DMS79 treated with DMSO at 0.1 percent for 48 hours (cell line): ENCODE data around the gene CACFD1.
"Not testable (repeated sequence)": the region's sequence is repeated elsewhere in the genome, so short reads cannot be mapped to it uniquely, and the experiment has no call there.

Source experiments
- DNase-seq: peaks from one replicate; lab custom pipeline; 2025; lab: John Stamatoyannopoulos, UW

The CACFD1 gene

GRCh38 chr9:133440874-133441273, 18.9 kb upstream of the CACFD1 start:
- no peak for DNase-seq

DNA sequence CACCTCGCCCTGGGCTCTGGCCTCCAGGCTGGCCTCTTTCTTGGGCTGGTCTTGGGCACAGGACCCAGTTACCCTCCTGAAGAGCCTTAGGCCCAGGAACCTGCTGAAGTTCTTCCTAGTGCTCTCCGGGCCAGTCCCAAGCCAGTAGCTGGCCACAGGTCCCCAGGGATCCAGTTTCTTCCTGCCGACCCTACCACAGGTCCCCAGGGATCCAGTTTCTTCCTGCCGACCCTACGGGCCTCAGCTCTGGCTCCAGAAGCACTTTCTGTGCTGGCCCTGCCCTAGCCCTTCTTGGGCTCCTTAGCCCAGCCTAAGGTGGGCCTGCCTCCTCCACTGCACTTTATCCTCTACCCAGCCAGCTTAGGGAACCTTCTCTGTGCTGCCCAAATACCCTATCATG, 18.2 kb upstream of the CACFD1 start:
- no peak for DNase-seq

DNA sequence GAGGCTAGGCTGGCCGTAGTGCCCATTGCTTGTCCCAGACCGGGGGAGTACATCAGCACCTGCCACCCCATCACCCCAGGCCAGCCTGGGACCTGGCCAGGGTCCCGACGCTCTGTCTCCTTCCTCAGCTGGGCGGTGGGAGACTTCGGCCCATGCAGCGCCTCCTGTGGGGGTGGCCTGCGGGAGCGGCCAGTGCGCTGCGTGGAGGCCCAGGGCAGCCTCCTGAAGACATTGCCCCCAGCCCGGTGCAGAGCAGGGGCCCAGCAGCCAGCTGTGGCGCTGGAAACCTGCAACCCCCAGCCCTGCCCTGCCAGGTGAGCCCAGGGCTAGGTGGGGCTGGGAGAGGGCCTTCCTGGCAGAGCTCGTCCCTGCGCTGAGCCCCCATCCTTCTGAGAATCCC, 16.5 kb upstream of the CACFD1 start:
- DNase-seq: no peak

- DNase-seq: peak; percentile 59
Measured at GRCh38 chr9:133443982-133444381, 15.8 kb upstream of the CACFD1 start.

DNA sequence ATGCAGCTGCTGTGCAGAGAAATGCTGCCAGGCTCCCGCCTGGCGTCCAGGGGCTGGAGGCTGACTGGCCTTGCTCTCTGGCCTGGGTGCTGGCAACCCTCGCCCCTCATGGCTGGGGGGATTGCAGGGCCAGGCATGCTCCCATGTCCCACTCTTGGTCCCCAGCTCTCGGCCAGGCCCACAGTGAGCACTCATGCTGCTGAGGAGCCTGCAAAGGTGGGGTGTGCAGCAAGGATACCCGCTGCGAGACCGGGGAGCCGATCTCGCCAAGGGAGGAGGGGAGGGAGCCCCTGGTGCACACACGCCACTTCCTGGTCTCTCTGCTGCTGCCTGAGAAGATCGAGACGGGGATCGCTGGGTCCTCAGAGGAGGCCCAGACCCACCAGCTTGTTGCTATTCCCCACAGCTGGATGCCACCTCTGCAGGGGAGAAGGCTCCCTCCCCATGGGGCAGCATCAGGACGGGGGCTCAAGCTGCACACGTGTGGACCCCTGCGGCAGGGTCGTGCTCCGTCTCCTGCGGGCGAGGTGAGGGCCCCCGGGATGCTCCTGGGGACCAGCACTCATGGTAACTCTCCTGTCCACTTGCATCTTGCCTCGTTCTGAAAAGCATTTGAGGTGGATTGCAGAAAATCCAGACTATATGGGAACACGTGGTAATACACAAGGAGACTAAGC, 14.3 kb upstream of the CACFD1 start:
- no peak for DNase-seq

DNA sequence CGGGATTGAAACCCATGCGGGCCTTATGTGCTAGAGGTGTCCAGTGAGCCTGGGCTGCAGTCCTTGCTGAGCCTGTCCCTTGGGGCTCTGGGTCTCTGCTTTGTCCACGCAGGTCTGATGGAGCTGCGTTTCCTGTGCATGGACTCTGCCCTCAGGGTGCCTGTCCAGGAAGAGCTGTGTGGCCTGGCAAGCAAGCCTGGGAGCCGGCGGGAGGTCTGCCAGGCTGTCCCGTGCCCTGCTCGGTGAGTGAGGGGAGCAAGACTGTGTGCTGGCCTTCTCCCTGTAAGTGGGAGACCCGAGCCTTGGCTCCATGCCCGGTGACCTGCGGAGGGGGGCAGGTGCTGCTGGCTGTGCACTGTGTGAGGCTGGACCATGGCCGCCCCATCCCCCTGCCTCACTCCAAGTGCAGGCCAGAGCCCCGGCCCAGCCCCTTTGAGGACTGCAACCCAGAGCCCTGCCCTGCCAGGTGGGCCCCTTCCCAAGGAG, 11.2 kb upstream of the CACFD1 start:
- no peak for DNase-seq

DNA sequence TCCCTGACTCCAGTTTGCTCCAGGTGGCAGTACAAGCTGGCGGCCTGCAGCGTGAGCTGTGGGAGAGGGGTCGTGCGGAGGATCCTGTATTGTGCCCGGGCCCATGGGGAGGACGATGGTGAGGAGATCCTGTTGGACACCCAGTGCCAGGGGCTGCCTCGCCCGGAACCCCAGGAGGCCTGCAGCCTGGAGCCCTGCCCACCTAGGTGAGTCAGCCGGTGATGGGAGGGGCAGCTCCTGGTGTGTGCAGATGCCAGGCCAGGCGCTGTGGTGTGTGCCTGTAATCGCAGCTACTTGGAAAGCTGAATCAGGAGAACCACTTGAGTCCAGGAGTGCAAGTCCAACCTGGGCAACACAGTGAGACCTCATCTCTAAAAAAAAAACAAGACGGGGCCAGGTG, 10.0 kb upstream of the CACFD1 start:
- peak; percentile 38 for DNase-seq

- not testable (repeated sequence) for DNase-seq
Measured at GRCh38 chr9:133451865-133452264, 7.9 kb upstream of the CACFD1 start.

- DNase-seq: no peak
Measured at GRCh38 chr9:133452562-133452961, 7.2 kb upstream of the CACFD1 start.

DNA sequence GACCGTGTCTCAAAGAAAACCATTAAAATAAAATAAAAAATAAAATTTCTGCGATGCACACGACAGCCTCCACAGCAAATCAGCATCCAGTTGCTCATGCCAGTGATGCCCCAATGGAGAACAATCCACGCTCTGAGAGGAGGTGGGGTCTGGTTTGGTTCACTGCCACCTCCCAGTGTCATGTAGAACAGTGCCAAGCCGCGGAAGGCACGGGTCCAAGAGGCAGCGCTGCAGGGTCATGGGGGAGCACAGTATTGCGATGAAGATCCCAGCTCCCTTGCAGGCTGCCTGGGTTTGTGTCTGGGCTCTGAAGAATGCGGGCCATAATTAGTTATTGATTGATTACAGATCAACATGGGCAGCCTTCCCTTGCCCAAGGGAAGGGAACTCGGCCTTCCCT, 6.1 kb upstream of the CACFD1 start:
- peak; percentile 34 for DNase-seq

DNA sequence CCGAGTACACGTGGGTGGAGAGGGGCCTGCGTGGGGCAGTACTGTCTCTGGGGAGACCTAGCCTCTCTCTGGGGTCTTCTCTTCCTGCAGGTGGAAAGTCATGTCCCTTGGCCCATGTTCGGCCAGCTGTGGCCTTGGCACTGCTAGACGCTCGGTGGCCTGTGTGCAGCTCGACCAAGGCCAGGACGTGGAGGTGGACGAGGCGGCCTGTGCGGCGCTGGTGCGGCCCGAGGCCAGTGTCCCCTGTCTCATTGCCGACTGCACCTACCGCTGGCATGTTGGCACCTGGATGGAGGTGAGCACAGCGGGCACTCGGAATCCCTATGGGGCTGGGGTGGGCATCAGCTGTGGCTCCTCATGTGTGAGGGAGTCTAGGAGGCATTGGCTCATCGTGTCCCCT, 5.5 kb upstream of the CACFD1 start:
- DNase-seq: no peak

- DNase-seq: no peak
Measured at GRCh38 chr9:133454943-133455673, 4.7 kb upstream of the CACFD1 start.

- DNase-seq: no peak
Measured at GRCh38 chr9:133455936-133456335, 3.8 kb upstream of the CACFD1 start.

DNA sequence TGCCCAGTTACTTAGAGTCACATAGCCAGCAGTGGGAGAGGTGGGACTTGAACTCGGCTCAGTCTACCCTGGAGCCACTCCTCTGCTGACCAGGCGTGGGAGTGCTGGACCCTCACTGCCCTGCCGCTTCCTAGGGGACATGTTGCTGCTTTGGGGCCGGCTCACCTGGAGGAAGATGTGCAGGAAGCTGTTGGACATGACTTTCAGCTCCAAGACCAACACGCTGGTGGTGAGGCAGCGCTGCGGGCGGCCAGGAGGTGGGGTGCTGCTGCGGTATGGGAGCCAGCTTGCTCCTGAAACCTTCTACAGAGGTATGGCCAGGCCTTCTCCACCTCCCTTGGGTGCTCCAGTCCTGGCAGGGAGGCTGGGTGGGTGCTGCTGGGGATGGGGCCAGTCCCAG, 3.4 kb upstream of the CACFD1 start:
- no peak for DNase-seq

GRCh38 chr9:133457233-133457632, 2.5 kb upstream of the CACFD1 start:
- DNase-seq: no peak

GRCh38 chr9:133457748-133458147, 2.0 kb upstream of the CACFD1 start:
- no peak for DNase-seq

DNA sequence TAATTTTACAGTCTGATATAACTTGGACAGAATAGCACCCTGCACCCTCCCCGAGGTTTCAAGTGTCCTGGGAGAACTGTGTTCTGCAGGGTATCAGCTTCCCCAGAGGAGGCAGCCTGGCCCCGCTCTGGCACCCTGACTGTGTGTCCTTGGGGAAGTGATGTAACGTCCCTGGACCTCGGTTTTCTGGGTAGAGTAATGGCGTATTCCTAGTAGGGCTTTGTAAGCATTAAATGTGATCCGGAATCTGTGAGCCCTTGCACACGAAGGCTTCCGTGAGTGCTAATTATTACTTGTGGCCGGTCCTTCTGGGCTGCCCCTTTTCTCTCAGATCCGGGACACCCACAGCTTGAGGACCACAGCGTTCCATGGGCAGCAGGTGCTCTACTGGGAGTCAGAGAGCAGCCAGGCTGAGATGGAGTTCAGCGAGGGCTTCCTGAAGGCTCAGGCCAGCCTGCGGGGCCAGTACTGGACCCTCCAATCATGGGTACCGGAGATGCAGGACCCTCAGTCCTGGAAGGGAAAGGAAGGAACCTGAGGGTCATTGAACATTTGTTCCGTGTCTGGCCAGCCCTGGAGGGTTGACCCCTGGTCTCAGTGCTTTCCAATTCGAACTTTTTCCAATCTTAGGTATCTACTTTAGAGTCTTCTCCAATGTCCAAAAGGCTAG, 1.0 kb upstream of the CACFD1 start:
- DNase-seq: peak; percentile 15

GRCh38 chr9:133460405-133461175, 812 bp downstream of the CACFD1 start:
- peak; percentile 63 for DNase-seq

- DNase-seq: peak; percentile 2
Measured at GRCh38 chr9:133461975-133462374, 2.2 kb downstream of the CACFD1 start.

GRCh38 chr9:133463234-133463863, 3.6 kb downstream of the CACFD1 start:
- DNase-seq: no peak

DNA sequence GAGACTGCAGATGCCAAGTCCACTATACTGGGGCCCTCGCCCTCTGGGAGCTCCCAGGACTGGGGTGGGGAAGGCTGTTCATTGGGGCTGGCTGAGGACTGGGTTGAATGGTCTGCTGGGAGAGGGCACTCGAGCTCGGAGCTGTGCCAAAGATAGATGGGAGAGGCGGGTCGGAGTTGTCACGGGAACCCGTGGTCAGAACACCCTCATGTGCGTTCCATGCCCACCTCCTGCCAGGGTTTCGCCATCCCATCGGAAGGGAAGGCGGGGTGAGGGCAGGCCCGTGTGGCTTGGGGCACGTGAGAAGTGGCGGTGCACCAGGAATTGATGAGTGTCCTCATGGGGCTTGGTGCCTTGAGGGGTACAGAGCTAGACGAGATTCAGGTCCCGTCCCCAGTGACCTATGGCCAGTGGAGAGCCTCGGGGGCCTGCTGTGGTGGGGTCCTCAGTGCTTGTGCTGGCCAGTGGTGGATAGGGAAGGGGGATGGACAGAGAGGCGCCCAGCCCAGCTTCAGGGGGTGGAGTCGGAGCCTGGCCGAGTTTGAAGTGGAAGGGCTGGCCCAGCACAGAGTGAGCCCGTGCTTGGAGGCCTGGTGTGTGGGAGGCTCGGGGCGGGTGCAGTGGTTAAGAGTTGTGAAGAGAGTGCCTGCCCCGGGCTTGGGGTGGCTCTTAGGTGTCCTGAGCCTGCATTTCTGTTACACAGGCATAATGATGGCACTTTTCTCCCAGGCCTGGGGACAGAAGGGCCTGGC, 4.3 kb downstream of the CACFD1 start:
- DNase-seq: no peak
